ENCODE data around the gene HNRNPA3. TPM values are rescaled to one million over a fixed set of nuclear protein-coding genes. Genes with fewer than 3 reads are reported as not detected.

HNRNPA3 gene
- polyA plus RNA-seq, 1 donor (not counting 4 experiments of a cell fraction or from before 2014, with no cell fraction given), result 178 TPM

DNA sequence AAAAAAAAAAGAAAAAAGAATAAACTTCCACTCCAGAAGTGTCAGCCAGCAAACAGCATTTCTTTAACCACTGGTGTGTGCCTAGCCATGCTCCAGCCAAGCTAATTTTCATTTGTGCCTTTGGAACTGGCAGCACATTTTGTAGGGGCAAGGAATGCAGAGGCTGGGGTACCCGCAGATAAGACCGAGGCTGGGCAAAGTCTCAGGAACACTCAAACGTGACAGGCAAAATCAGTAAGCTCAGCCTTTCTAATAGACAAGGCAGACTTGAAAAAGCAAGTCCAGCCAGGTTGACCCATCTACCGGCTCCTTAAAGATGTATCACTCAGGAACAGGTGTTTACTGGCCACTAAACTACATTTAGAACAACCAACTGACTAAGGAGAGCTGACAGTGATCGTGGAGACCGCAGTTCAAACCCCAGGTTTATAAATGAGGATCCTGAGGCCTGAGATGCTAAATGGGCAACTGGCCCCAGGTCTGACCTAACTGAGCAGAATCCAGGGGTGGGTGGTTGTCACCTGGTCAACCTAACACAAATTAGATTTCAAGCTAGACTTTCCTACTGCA is 35.2 kb downstream of the HNRNPA3 start:
- Histone ChIP-seq H3K9ac (ENCODE audit: control insufficient read depth, extremely low read depth, insufficient read depth, low read length) (peak overlapping the region; percentile 2), H3K27ac (ENCODE audit: control insufficient read depth, insufficient read depth, low read length) (peak overlapping the region; percentile 40), H2AFZ (ENCODE audit: control insufficient read depth, low read length) (no peak overlapping the region), H3K9me3 (ENCODE audit: control insufficient read depth, low read depth, low read length) (no peaks in the 10 kb centered on the region), H3K9me1 (ENCODE audit: control insufficient read depth, extremely low read depth, insufficient read depth, low read length) (peaks cover 10% of the 10 kb centered on the region), H3K36me3 (ENCODE audit: control insufficient read depth in 2 of 2, extremely low read depth in 1 of 2, insufficient read depth in 2 of 2, low read length in 2 of 2) (peaks cover 5 to 29% of the 10 kb centered on the region in 2 experiments), H4K20me1 (ENCODE audit: control insufficient read depth, extremely low read depth, insufficient read depth, low read length) (peaks cover 34% of the 10 kb centered on the region), H3K4me3 (ENCODE audit: control insufficient read depth in 2 of 3, extremely low read depth in 1 of 3, insufficient read depth in 2 of 3, low read depth in 1 of 3, low read length in 3 of 3) (no peak overlapping the region), H3K79me2 (ENCODE audit: control insufficient read depth, insufficient read depth, low read length) (peaks cover 98% of the 10 kb centered on the region), H3K4me1 (ENCODE audit: control insufficient read depth, extremely low read depth, insufficient read depth, low read length) (peaks cover 49% of the 10 kb centered on the region), H3K4me2 (ENCODE audit: control insufficient read depth, extremely low read depth, insufficient read depth, low read depth, low read length) (no peak overlapping the region), H3K27me3 (ENCODE audit: control insufficient read depth, extremely low read depth, insufficient read depth, low read length) (no peaks in the 10 kb centered on the region)
- no peak for DNase-seq (ENCODE audit: low read depth, low spot score)
- no peak for FAIRE-seq
- dilution Hi-C loops (cut with MboI; ENCODE audit: extremely low pct_ligation_motif_present, low sequenced_read_pairs), result no loop called here
- TF ChIP-seq, protein P1, sequence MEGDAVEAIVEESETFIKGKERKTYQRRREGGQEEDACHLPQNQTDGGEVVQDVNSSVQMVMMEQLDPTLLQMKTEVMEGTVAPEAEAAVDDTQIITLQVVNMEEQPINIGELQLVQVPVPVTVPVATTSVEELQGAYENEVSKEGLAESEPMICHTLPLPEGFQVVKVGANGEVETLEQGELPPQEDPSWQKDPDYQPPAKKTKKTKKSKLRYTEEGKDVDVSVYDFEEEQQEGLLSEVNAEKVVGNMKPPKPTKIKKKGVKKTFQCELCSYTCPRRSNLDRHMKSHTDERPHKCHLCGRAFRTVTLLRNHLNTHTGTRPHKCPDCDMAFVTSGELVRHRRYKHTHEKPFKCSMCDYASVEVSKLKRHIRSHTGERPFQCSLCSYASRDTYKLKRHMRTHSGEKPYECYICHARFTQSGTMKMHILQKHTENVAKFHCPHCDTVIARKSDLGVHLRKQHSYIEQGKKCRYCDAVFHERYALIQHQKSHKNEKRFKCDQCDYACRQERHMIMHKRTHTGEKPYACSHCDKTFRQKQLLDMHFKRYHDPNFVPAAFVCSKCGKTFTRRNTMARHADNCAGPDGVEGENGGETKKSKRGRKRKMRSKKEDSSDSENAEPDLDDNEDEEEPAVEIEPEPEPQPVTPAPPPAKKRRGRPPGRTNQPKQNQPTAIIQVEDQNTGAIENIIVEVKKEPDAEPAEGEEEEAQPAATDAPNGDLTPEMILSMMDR (optimal IDR thresholded peaks at IDR 0.05 in 1 of 3, IDR thresholded peaks at IDR 0.05 in 1 of 3, conservative IDR thresholded peaks at IDR 0.05 in 1 of 3; ENCODE audit: extremely low read depth in 1 of 3, insufficient read depth in 2 of 3, low read length in 3 of 3), result no peak
- TF ChIP-seq EZH2 (IDR thresholded peaks at IDR 0.05; ENCODE audit: low read length), result no peak

DNA sequence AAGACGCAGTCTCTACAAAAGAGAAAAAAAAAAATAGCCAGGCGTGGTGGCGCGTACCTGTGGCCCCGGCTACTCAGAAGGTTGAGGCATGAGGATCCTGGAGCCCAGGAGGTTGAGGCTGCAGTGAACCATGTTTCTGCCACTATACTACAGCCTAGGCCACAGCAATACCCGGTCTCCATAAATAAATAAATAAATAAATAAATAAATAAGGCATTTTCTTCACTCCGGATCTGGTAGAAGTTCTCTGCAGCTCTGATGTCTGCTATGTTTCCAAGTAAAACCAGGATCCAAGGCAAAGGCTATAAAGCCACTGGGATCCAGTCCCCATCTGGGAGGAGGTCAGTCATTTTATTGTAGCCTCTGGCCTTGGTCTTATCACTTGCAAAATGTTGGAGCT is 36.4 kb downstream of the HNRNPA3 start:
- no peak overlapping the region for H3K4me2 ChIP-seq (ENCODE audit: control insufficient read depth, extremely low read depth, insufficient read depth, low read depth, low read length)
- H3K9ac ChIP-seq (ENCODE audit: control insufficient read depth, extremely low read depth, insufficient read depth, low read length), result no peak overlapping the region
- no peak overlapping the region for H3K4me3 ChIP-seq (ENCODE audit: control insufficient read depth in 2 of 3, extremely low read depth in 1 of 3, insufficient read depth in 2 of 3, low read depth in 1 of 3, low read length in 3 of 3)
- peaks cover 8 to 26% of the 10 kb centered on the region in 2 experiments for H3K36me3 ChIP-seq (ENCODE audit: control insufficient read depth in 2 of 2, extremely low read depth in 1 of 2, insufficient read depth in 2 of 2, low read length in 2 of 2)
- no peak overlapping the region for H2AFZ ChIP-seq (ENCODE audit: control insufficient read depth, low read length)
- peaks cover 10% of the 10 kb centered on the region for H3K9me1 ChIP-seq (ENCODE audit: control insufficient read depth, extremely low read depth, insufficient read depth, low read length)
- no peak for FAIRE-seq
- TF ChIP-seq, protein P1 (optimal IDR thresholded peaks at IDR 0.05 in 1 of 3, IDR thresholded peaks at IDR 0.05 in 1 of 3, conservative IDR thresholded peaks at IDR 0.05 in 1 of 3; ENCODE audit: extremely low read depth in 1 of 3, insufficient read depth in 2 of 3, low read length in 3 of 3), result no peak
- TF ChIP-seq EZH2 (IDR thresholded peaks at IDR 0.05; ENCODE audit: low read length), result no peak
- H3K27me3 ChIP-seq (ENCODE audit: control insufficient read depth, extremely low read depth, insufficient read depth, low read length), result no peaks in the 10 kb centered on the region
- H4K20me1 ChIP-seq (ENCODE audit: control insufficient read depth, extremely low read depth, insufficient read depth, low read length), result peaks cover 34% of the 10 kb centered on the region
- H3K79me2 ChIP-seq (ENCODE audit: control insufficient read depth, insufficient read depth, low read length), result peaks cover 98% of the 10 kb centered on the region
- no peaks in the 10 kb centered on the region for H3K9me3 ChIP-seq (ENCODE audit: control insufficient read depth, low read depth, low read length)
- dilution Hi-C loops (cut with MboI; ENCODE audit: extremely low pct_ligation_motif_present, low sequenced_read_pairs), result no loop called here
- no peak for DNase-seq (ENCODE audit: low read depth, low spot score)
- H3K4me1 ChIP-seq (ENCODE audit: control insufficient read depth, extremely low read depth, insufficient read depth, low read length), result peaks cover 49% of the 10 kb centered on the region
- no peak overlapping the region for H3K27ac ChIP-seq (ENCODE audit: control insufficient read depth, insufficient read depth, low read length)
